NCI-H2107 (cell line): ENCODE measurements around the gene HOTAIR.

Experiments
- DNase-seq: peaks from one replicate; lab custom pipeline; 2025; lab: John Stamatoyannopoulos, UW

The HOTAIR gene

GRCh38 chr12:53974084-53975063 is at the start of gene HOTAIR:
Gene HOTAIR (minus strand): TSS chr12:53974954.
- no peak for DNase-seq

DNA sequence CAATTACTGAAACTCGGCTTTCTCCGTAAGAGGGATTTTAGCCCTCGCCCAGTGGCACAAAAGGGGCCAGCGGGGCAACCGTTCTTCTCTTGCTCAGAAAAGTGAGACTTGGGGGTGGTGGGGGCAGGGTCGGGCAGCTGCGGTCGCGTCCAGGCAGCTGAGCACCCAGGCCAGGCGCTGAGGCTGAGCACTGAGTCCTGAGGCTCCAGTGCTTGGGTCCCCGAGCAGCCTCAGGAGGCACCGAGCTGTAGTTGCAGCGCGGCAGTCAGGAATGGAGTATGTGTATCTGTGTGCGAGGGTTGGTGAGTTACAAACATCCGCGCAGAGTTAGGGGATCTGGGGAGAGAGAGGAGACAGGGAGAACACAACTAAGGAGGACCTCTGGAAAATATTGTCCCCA is 49.4 kb upstream of the HOTAIR start:
- DNase-seq: no peak

GRCh38 chr12:54022960-54023884 is 48.5 kb upstream of the HOTAIR start:
- DNase-seq: no peak

DNA sequence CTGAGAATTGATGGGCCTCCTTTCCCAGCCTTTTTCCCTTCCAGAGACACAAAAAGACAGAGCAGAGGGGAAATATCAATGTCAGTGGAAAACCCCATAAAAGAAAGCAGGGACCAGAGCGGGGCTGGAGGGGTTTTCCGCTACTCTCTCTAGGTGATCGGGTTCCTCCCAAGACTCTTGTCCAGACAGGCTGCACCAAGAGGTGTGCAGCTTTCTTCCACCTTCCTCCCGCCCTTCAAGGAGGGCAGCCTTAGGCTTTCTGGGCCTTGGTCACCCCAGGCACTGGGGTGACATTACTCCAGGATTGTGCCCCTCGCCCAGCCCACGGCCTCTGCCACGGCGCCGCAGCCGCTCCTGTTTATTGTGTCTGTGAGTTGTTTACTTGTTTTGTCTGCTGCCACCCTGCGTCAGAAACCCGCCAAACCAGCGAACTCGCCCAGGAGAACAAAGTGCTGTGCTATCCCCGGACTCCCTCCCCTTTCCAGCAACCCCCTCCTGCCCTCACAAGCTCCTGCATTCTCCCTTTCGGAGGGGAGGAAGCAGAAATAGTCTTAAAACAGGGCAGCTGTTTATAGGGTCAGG is 46.8 kb upstream of the HOTAIR start:
- no peak for DNase-seq

DNA sequence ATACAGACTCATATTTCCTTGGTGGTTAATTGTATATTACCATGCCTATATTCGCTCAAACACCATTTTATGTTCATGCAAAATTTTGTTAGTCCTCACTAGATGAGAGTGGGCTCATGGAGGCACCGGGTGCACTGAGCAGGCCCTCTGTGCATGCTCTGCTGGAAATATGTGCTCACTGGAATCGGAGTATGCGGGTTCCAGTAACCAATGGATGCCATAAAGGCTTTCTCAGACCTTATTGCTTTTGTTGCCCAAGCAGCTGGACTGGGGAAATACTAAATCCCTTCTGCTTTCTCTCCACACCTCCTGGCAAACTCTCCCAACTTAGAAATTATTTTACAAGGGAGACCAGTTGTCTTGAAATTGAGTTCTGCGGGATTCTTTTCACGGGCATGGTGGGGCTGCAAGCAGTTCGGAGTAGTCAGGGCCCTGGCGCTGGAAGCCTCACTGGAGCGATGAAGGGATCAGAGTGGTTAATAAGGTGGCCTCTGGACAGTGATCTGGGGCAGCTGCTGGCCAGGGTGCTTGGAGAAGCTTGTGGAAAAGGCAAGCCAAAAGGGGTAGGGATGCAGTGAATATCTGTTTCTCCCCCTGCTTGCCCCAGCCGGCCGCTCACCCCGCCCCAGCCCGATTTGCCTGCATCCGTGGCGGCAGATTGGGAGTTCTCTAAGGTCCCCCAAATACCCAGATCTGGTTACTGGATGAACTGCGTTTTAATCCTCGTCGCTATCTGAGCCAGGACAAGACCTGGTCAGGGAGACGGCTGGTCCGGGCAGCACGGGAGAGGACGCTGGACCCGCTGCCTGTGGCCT is 46.0 kb upstream of the HOTAIR start:
- DNase-seq: no peak

DNA sequence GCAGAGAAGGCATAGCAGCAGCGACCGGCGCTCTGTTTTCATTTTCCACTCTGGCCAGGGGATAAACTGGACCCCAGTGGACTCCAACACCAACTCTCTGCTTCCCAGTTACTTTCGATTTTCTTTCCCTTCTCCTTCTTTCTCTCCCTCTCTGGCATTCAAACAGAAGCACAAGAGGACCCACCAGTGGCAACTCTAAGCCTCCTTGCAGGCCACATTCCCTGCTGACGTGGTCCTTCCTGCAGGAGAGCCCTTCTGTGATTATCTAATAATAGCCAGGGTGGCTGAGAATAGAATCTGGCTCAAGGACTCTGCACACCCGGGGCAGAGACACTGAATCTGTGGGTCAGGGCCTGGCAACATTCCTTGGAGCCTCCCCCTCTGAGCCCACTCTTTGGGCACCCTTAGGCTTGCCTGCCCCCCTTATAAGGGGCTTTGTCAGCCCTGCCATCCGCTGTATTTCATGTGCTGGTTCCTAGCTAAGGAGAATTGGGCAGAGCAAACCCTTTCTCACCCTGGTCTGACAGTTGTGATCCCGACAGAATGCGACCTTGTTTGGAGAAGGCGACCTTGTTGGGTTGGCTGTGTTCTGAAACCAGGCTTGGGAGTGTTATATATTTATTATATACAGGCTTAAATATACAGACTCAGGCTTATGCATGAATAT is 45.3 kb upstream of the HOTAIR start:
- no peak for DNase-seq

- no peak for DNase-seq
These were observed 44.5 kb upstream of the HOTAIR start for GRCh38 chr12:54019091-54019811.

- DNase-seq: no peak
These were observed 43.8 kb upstream of the HOTAIR start for GRCh38 chr12:54018468-54018984.

- peak; percentile 49 for DNase-seq
These were observed 43.2 kb upstream of the HOTAIR start for GRCh38 chr12:54017878-54018467.

DNA sequence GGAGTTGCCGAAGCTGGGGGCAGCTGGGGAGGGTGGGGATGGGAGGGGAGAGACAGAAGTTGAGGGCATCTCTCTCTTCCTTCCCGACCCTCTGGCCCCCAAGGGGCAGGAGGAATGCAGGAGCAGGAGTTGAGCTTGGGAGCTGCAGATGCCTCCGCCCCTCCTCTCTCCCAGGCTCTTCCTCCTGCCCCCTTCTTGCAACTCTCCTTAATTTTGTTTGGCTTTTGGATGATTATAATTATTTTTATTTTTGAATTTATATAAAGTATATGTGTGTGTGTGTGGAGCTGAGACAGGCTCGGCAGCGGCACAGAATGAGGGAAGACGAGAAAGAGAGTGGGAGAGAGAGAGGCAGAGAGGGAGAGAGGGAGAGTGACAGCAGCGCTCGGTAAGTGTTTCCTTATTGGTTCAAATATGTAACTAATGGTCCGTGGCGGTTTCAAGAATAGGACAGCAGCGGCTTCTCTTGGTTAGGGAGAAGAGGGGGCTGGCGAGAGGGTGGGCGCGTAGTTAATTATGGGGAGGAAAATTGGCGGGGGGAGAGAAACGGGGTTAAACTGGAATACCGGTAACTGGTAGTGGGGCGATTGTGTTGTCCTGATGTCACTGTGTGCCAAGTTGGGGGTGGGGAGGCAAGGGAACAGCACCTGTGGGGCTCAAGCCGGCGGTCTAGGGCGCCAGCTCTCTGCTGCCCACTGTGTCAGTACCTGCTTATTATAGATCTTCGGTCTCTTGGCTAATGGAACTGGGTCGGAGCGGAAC is 42.5 kb upstream of the HOTAIR start:
- no peak for DNase-seq

GRCh38 chr12:54016478-54016964 is 41.8 kb upstream of the HOTAIR start:
- DNase-seq: no peak

GRCh38 chr12:54016051-54016450 is 41.3 kb upstream of the HOTAIR start:
- no peak for DNase-seq

- no peak for DNase-seq
These were observed 40.5 kb upstream of the HOTAIR start for GRCh38 chr12:54015018-54015931.

GRCh38 chr12:54014377-54015017 is 39.7 kb upstream of the HOTAIR start:
- no peak for DNase-seq

DNA sequence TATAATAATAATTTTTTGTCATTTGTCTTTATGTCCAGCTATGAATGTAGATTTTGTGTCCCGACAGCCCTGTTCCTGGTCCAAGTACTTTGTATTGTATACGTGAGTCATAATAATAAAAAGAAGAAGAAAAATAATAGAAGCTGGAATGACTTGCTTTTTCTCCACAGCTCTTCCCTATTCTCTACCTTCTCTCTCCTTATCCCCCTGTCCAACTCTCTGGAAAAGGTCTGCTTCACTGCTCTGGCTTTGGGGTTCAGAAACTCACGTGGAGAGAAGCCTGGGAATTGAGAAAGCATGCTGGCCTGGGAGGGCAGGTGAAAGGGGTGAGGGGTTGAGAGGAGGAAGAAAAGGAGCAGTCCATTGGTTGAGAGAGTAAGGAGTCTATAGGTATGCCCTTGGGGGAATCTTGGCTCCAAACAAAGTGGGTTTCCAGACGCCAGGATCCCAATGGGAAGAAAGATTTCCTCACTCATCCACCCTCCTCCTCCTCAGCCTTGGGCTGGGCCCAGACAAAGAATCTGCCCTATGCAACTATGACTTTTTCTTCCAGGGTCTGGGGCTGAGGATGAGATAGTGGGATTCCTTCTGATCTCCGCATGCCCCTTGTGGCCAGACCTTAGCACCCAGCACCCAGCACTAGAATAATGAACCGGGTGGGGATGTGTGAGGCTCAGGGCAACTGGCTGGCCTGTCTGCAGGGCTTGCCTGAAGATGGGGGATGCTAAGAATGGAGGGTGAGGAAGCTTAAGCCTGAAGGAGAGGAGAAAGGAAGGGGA is 38.1 kb upstream of the HOTAIR start:
- no peak for DNase-seq
